IMR-90 (cell line): Measurements from ENCODE around the gene TRAPPC12.

Source experiments
- CEBPB ChIP-seq: IDR thresholded peaks from 2 replicates; pipeline ENCODE4 v1.6.1; 2012; ENCODE audit warnings: low read depth, low read length, improper control_type of control experiment
- CTCF ChIP-seq: conservative IDR thresholded peaks from 2 replicates; pipeline ENCODE4 v1.5.1; 2012; ENCODE audit warnings: mild to moderate bottlenecking, low read depth, low read length, improper control_type of control experiment
- POLR2A ChIP-seq: IDR thresholded peaks from 2 replicates; pipeline ENCODE4 v1.6.1; 2012; ENCODE audit warnings: mild to moderate bottlenecking, low read depth, low read length
- RAD21 ChIP-seq: IDR thresholded peaks from 2 replicates; pipeline ENCODE4 v1.6.1; 2012; ENCODE audit warnings: low read length, improper control_type of control experiment
- RCOR1 ChIP-seq: IDR thresholded peaks from 2 replicates; pipeline ENCODE4 v1.6.1; 2012; ENCODE audit warnings: mild to moderate bottlenecking, low read length, improper control_type of control experiment; ENCODE audit not compliant: insufficient replicate concordance

- no peak for TF ChIP-seq CTCF
- no peak for TF ChIP-seq RCOR1
- no peak for TF ChIP-seq RAD21
- TF ChIP-seq CEBPB: no peak
- TF ChIP-seq POLR2A: no peak
Observed at GRCh38 chr2:3503046-3503445, 123.6 kb downstream of the TRAPPC12 start.
